Panc1 (cell line): ENCODE data around the gene UTF1. TPM values are rescaled to one million over a fixed set of nuclear protein-coding genes. Genes with fewer than 3 reads are reported as not detected.

Experiments
- ATAC-seq: fragments of 200-7000 bp; cut with Tn5 transposase; 2 replicates; pipeline ENCODE4 v1.9.1; 2020; ENCODE audit warnings: mild to moderate bottlenecking, moderate library complexity
- BruUV-seq: library from RNA; stranded (reverse); fragments of 400-500 nt; replicated peaks from 2 replicates; lab custom pipeline; 2021; lab: Mats Ljungman, UMichigan
- CTCF ChIA-PET: fragments of 300-600 bp; sonication (Branson Sonifier 250); formaldehyde crosslinking; loops from one replicate; lab custom pipeline; 2022; ENCODE audit warnings: antibody characterized with exemption; lab: Charles Lee
- POLR2A ChIA-PET: fragments of 300-600 bp; sonication (Branson Sonifier 250); formaldehyde crosslinking; loops from one replicate; lab custom pipeline; 2022; ENCODE audit warnings: antibody characterized with exemption; lab: Charles Lee
- DNase-seq: peaks from one replicate; pipeline ENCODE4 v3.0.0-alpha.2; 2010; ENCODE audit warnings: low read depth, low spot score
- H3K27ac ChIP-seq: 2 replicates; pipeline ENCODE4 v1.5.1; 2011; ENCODE audit warnings: mild to moderate bottlenecking, low read length, inconsistent platforms
- H3K27me3 ChIP-seq: fragments of 200-500 bp; sonication (Bioruptor generic); 2 replicates; pipeline ENCODE4 v1.6.0; 2014; ENCODE audit warnings: low read length, inconsistent platforms; ENCODE audit not compliant: control insufficient read depth, insufficient read depth
- H3K36me3 ChIP-seq: fragments of 200-500 bp; sonication (Bioruptor generic); 2 replicates; pipeline ENCODE4 v1.5.1; 2014; ENCODE audit warnings: inconsistent platforms, mild to moderate bottlenecking, low read length, moderate library complexity; ENCODE audit not compliant: control insufficient read depth, insufficient read depth
- H3K4me1 ChIP-seq: 2 replicates; pipeline ENCODE4 v1.5.1; 2011; ENCODE audit warnings: inconsistent platforms, mild to moderate bottlenecking, low read length, moderate library complexity; ENCODE audit not compliant: control insufficient read depth, insufficient read depth
- H3K4me3 ChIP-seq, 2 experiments: 2 replicates each; pipeline ENCODE4 v1.5.1; 2011 to 2012; ENCODE audit warnings: low read depth in 2 of 2, low read length in 2 of 2, mild to moderate bottlenecking in 2 of 2, inconsistent platforms in 1 of 2, moderate library complexity in 1 of 2
- H3K9me3 ChIP-seq: fragments of 200-500 bp; sonication (Bioruptor generic); 2 replicates; pipeline ENCODE4 v1.5.1; 2014; ENCODE audit warnings: low read depth, mild to moderate bottlenecking, inconsistent platforms, low read length, moderate library complexity; ENCODE audit not compliant: control insufficient read depth, insufficient read depth
- POLR2AphosphoS5 ChIP-seq: IDR thresholded peaks from 2 replicates; pipeline ENCODE4 v1.6.1; 2012; ENCODE audit warnings: mild to moderate bottlenecking, low read depth, low read length, moderate library complexity
- SIN3A ChIP-seq: IDR thresholded peaks from 2 replicates; pipeline ENCODE4 v1.6.1; 2012; ENCODE audit warnings: low read depth, mild to moderate bottlenecking, low read length, moderate library complexity, borderline replicate concordance; ENCODE audit not compliant: insufficient read depth
- TCF7L2 ChIP-seq: IDR thresholded peaks from 2 replicates; pipeline ENCODE4 v1.6.1; 2011; ENCODE audit warnings: mild to moderate bottlenecking, low read depth, low read length, inconsistent platforms
- in situ Hi-C: cut with HindIII; loops from 2 replicates; pipeline ENCODE4 v1.10.0; 2016; ENCODE audit warnings: low sequenced_read_pairs, low pct_unique_long_range_greater_than_20kb
- intact Hi-C: fragments of 100-400 bp; cut with micrococcal nuclease; formaldehyde crosslinking; loops from one replicate; pipeline ENCODE4 v1.10.0; 2022; ENCODE audit not compliant: unreplicated experiment
- total RNA-seq: library from RNA; stranded (reverse); gene quantifications from one replicate; pipeline ENCODE4 v1.2.1, GENCODE V29; 2021; ENCODE audit not compliant: unreplicated experiment
- TF ChIP-seq, protein P1 (sequence below): fragments of 450-650 bp; IDR thresholded peaks from 2 replicates; pipeline ENCODE4 v1.5.1; 2017; ENCODE audit warnings: mild to moderate bottlenecking
- TF ChIP-seq, protein P2 (sequence below), 2 experiments: IDR thresholded peaks; 2 replicates each; pipeline ENCODE4 v1.6.1; 2011 to 2012; ENCODE audit warnings: low read depth in 2 of 2, control low read depth in 1 of 2, low read length in 1 of 2, mild to moderate bottlenecking in 1 of 2, moderate library complexity in 1 of 2; ENCODE audit not compliant: insufficient read depth in 1 of 2

Gene UTF1
- total RNA-seq, 1 experiment from 2014 or later, result not detected

DNA sequence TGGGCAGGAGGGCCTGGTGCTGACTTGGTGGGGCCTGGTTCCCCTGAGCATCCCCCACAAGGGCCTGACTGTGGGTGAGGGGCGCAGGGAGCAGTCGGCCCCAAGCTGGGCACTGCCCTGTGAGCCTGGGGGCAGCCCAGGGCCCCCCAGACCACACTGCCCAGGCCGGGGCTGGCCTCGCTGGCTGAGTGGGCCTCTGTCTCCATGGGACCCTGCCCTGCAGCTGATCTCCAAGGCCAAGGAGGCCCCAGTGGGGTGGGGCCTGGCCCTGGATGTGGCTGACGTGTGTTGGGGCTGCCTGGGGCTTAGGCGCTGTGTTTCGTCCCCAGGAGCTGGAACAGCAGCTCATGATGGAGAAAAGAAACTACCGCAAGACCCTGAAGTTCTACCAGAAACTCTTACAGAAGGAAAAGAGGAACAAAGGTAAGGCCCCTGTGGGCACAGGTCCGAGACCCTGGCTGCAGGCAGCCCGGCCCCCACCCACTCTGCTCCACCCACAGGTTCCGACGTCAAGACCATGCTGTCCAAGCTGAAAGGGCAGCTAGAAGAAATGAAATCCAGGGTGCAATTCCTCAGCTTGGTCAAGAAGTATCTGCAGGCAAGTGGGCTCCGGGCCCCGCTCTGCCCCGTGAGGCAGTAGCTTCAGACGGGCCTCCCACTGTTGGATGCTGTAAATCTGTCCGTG lies 23.5 kb upstream of the UTF1 start:
- in situ Hi-C loops, result no loop called here
- H3K9me3 ChIP-seq, result no peaks in the 10 kb centered on the region
- ChIA-PET POLR2A (no interaction called here), CTCF (no interaction called here)
- no peak for DNase-seq
- intact Hi-C loops, result no loop called here
- no peak overlapping the region for H3K27ac ChIP-seq
- TF ChIP-seq, protein P1, sequence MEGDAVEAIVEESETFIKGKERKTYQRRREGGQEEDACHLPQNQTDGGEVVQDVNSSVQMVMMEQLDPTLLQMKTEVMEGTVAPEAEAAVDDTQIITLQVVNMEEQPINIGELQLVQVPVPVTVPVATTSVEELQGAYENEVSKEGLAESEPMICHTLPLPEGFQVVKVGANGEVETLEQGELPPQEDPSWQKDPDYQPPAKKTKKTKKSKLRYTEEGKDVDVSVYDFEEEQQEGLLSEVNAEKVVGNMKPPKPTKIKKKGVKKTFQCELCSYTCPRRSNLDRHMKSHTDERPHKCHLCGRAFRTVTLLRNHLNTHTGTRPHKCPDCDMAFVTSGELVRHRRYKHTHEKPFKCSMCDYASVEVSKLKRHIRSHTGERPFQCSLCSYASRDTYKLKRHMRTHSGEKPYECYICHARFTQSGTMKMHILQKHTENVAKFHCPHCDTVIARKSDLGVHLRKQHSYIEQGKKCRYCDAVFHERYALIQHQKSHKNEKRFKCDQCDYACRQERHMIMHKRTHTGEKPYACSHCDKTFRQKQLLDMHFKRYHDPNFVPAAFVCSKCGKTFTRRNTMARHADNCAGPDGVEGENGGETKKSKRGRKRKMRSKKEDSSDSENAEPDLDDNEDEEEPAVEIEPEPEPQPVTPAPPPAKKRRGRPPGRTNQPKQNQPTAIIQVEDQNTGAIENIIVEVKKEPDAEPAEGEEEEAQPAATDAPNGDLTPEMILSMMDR, result no peak
- TF ChIP-seq SIN3A, result no peak
- TF ChIP-seq POLR2AphosphoS5, result no peak
- TF ChIP-seq, protein P2, sequence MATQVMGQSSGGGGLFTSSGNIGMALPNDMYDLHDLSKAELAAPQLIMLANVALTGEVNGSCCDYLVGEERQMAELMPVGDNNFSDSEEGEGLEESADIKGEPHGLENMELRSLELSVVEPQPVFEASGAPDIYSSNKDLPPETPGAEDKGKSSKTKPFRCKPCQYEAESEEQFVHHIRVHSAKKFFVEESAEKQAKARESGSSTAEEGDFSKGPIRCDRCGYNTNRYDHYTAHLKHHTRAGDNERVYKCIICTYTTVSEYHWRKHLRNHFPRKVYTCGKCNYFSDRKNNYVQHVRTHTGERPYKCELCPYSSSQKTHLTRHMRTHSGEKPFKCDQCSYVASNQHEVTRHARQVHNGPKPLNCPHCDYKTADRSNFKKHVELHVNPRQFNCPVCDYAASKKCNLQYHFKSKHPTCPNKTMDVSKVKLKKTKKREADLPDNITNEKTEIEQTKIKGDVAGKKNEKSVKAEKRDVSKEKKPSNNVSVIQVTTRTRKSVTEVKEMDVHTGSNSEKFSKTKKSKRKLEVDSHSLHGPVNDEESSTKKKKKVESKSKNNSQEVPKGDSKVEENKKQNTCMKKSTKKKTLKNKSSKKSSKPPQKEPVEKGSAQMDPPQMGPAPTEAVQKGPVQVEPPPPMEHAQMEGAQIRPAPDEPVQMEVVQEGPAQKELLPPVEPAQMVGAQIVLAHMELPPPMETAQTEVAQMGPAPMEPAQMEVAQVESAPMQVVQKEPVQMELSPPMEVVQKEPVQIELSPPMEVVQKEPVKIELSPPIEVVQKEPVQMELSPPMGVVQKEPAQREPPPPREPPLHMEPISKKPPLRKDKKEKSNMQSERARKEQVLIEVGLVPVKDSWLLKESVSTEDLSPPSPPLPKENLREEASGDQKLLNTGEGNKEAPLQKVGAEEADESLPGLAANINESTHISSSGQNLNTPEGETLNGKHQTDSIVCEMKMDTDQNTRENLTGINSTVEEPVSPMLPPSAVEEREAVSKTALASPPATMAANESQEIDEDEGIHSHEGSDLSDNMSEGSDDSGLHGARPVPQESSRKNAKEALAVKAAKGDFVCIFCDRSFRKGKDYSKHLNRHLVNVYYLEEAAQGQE (IDR thresholded peaks at IDR 0.05; ENCODE audit: insufficient read depth in 1 of 2, low read depth in 2 of 2, low read length in 1 of 2), result no peak
- TF ChIP-seq TCF7L2, result no peak
- H3K36me3 ChIP-seq, result no peaks in the 10 kb centered on the region
- H3K4me3 ChIP-seq, result no peak overlapping the region
- no TSS peak for BruUV-seq
- no peaks in the 10 kb centered on the region for H3K4me1 ChIP-seq
- ATAC-seq, result no peak
- no peaks in the 10 kb centered on the region for H3K27me3 ChIP-seq

DNA sequence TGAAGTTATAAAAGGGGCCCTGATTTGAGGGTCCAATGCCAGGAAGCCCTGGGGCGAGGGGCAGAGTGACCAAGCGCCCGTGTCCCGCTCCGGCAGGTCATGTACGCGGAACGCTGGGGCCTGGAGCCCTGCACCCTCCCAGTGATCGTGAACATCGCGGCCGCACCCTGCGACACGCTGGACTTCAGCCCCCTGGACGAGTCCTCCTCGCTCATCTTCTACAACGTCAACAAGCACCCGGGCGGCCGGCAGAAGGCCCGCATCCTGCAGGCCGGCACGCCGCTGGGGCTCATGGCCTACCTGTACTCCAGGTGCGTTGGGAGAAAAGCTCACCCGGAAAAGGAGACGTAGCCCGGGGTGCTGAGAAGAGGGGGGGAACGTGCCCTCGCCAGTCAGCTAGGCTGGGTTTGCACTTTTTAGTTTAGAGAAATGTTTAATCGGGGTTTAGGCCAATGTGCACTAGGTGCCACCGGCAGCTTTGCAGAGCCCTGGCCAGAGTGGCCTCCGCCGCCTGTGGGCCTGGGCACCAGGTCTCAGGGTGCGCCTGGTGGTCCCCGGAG lies 22.9 kb upstream of the UTF1 start:
- Histone ChIP-seq H3K36me3 (no peaks in the 10 kb centered on the region), H3K4me3 (no peak overlapping the region), H3K9me3 (no peaks in the 10 kb centered on the region), H3K27me3 (no peaks in the 10 kb centered on the region), H3K4me1 (no peaks in the 10 kb centered on the region), H3K27ac (no peak overlapping the region)
- ATAC-seq, result no peak
- ChIA-PET POLR2A (no interaction called here), CTCF (no interaction called here)
- in situ Hi-C loops, result no loop called here
- no peak for DNase-seq
- intact Hi-C loops, result no loop called here
- BruUV-seq, result no TSS peak
- no peak for TF ChIP-seq TCF7L2

DNA sequence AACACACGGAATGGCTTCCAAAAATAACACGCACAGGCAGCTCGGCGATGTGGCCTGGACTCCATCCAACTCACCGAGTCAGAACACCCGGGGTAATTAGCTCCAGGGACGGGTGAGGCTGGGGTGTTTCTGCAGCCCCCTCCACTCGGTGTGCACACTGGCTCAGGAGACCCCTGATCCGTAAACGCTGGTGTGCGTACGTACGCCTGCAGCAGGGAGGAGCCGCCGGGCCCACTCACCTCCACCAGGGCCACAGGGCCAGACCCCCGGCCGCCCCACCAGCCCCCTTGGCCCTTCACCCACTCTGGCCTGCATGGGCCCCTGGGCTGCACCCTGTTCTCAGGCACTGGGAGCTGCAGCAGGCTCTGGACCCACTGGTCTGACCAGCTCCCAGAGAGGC lies 22.4 kb upstream of the UTF1 start:
- CTCF ChIA-PET, result no interaction called here
- in situ Hi-C loops (no loop called here), intact Hi-C loops (no loop called here)
- TF ChIP-seq SIN3A, result no peak
- no peak for TF ChIP-seq TCF7L2
- TF ChIP-seq, protein P1, result no peak
- TF ChIP-seq POLR2AphosphoS5, result no peak
- TF ChIP-seq, protein P2 (IDR thresholded peaks at IDR 0.05; ENCODE audit: insufficient read depth in 1 of 2, low read depth in 2 of 2, low read length in 1 of 2), result no peak
- DNase-seq, result no peak
- POLR2A ChIA-PET, result no interaction called here
- ATAC-seq, result no peak
- Histone ChIP-seq H3K36me3 (no peaks in the 10 kb centered on the region), H3K27me3 (no peaks in the 10 kb centered on the region), H3K4me3 (no peak overlapping the region), H3K27ac (no peak overlapping the region), H3K9me3 (no peaks in the 10 kb centered on the region), H3K4me1 (no peaks in the 10 kb centered on the region)
- no TSS peak for BruUV-seq
